Breast epithelium (tissue), 4 donors: ENCODE data around the gene MNT. TPM values are rescaled to one million over a fixed set of nuclear protein-coding genes. Genes with fewer than 3 reads are reported as not detected.

ENCODE experiments used
- DNase-seq, 2 donors: peaks; one replicate each; pipeline ENCODE4 v3.0.0-alpha.2; 2019; ENCODE audit warnings: low spot score in 2 of 2
- H3K27ac ChIP-seq, 2 donors: fragments of 200-600 bp; sonication (generic) in 1 of 2; one replicate each; pipeline ENCODE4 v1.5.1; 2016 to 2019; ENCODE audit warnings: mild to moderate bottlenecking in 1 of 2
- H3K27me3 ChIP-seq, 2 donors: fragments of 200-600 bp; sonication (generic) in 1 of 2; one replicate each; pipeline versions ENCODE4 v1.5.1 to v1.6.0; 2017 to 2019; ENCODE audit warnings: control low read depth in 1 of 2, mild to moderate bottlenecking in 1 of 2
- H3K36me3 ChIP-seq: fragments of 200-600 bp; one replicate; pipeline ENCODE4 v1.5.1; 2019
- H3K4me1 ChIP-seq, 2 donors: fragments of 200-600 bp; sonication (generic); one replicate each; pipeline ENCODE4 v1.5.1; 2016 to 2019; ENCODE audit warnings: control low read depth in 1 of 2
- H3K4me3 ChIP-seq, 3 donors: fragments of 200-600 bp; sonication (generic); 1 replicate in 2 of 3; 2 replicates in 1 of 3; pipeline ENCODE4 v1.5.1; 2016 to 2019; ENCODE audit warnings: mild to moderate bottlenecking in 3 of 3, moderate library complexity in 2 of 3
- H3K9me3 ChIP-seq, 2 donors: fragments of 200-600 bp; sonication (generic) in 1 of 2; one replicate each; pipeline ENCODE4 v1.5.1; 2016 to 2019; ENCODE audit warnings: control low read depth in 1 of 2
- POLR2A ChIP-seq: fragments of 450-650 bp; IDR thresholded peaks from one replicate; pipeline ENCODE4 v1.6.1; 2016; ENCODE audit warnings: antibody characterized with exemption, mild to moderate bottlenecking, moderate library complexity
- POLR2AphosphoS5 ChIP-seq, 3 donors: sonication (generic); formaldehyde crosslinking; IDR thresholded peaks; one replicate each; pipeline ENCODE4 v1.6.1; 2017; ENCODE audit warnings: antibody characterized with exemption in 3 of 3
- intact Hi-C: fragments of 100-400 bp; cut with DNase I; formaldehyde crosslinking; loops from one replicate; pipeline ENCODE4 v1.15.1; 2023; ENCODE audit warnings: low total_unique reads
- total RNA-seq, 3 donors: library from RNA; depleted of rRNA; stranded (reverse); fragments of >200 nt; gene quantifications; one replicate each; pipeline ENCODE4 v1.1.0, GENCODE V29; 2016
- TF ChIP-seq, protein P1 (sequence below), 3 donors: fragments of 450-650 bp; IDR thresholded peaks; one replicate each; pipeline ENCODE4 v1.5.1; 2016 to 2017; ENCODE audit warnings: antibody characterized with exemption in 3 of 3, mild to moderate bottlenecking in 3 of 3, moderate library complexity in 3 of 3

Gene MNT
- total RNA-seq, 3 donors from 2014 or later = 7.7 to 10.2 (median 8.8) TPM

DNA sequence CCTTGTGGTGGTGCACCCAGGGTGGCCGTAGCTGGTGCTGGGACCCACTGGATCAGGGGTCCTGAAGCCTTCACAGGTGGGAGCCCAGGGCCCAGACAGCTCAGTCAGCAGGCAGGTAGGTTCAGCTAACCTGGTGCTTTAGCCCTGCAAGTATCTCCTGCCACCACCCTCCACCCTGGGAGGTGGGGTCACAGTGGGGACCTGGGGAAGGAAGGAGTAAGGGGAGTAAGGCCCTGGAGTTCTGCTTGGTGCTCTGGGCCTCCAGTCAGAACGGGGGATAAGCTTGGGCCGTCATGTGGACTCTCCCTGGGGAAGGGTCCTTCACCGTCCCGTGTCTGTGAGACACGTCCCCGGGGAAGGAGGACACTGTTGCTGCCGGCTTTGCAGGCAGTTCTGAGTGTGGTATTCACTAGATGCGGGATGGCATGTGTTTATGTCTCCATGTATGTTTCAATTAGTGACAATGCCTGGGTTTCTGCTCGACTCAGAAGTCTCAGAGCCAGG, 42.9 kb downstream of the MNT start:
- Histone ChIP-seq H3K27me3 (no peaks in the 10 kb centered on the region), H3K4me1 (no peaks in the 10 kb centered on the region), H3K36me3 (no peaks in the 10 kb centered on the region), H3K4me3 (no peak overlapping the region), H3K9me3 (no peaks in the 10 kb centered on the region), H3K27ac (no peak overlapping the region)
- no peak for DNase-seq
- intact Hi-C loops = no loop called here
- TF ChIP-seq POLR2AphosphoS5 (IDR thresholded peaks at IDR 0.05) = no peak
- TF ChIP-seq, protein P1, sequence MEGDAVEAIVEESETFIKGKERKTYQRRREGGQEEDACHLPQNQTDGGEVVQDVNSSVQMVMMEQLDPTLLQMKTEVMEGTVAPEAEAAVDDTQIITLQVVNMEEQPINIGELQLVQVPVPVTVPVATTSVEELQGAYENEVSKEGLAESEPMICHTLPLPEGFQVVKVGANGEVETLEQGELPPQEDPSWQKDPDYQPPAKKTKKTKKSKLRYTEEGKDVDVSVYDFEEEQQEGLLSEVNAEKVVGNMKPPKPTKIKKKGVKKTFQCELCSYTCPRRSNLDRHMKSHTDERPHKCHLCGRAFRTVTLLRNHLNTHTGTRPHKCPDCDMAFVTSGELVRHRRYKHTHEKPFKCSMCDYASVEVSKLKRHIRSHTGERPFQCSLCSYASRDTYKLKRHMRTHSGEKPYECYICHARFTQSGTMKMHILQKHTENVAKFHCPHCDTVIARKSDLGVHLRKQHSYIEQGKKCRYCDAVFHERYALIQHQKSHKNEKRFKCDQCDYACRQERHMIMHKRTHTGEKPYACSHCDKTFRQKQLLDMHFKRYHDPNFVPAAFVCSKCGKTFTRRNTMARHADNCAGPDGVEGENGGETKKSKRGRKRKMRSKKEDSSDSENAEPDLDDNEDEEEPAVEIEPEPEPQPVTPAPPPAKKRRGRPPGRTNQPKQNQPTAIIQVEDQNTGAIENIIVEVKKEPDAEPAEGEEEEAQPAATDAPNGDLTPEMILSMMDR (IDR thresholded peaks at IDR 0.05) = no peak
- TF ChIP-seq POLR2A = no peak

DNA sequence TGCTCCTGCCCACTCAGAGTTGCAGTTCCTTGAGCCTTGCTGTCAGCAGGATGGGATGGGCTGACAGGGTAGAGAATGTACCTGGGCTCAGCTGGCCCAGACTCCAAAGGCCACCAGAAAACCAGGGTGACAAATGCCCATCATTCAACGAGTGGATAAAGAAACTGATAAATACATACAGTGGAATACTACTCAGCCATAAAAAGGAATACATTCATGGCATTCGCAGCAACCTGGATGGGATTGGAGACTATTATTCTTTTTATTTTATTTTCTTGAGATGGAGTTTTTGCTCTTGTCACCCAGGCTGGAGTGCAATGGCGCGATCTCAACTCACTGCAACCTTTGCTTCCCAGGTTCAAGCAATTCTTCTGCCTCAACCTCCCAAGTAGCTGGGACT, 43.6 kb downstream of the MNT start:
- no peak overlapping the region for H3K4me3 ChIP-seq
- H3K9me3 ChIP-seq = no peaks in the 10 kb centered on the region
- no peaks in the 10 kb centered on the region for H3K4me1 ChIP-seq
- intact Hi-C loops = no loop called here
- TF ChIP-seq, protein P1 (IDR thresholded peaks at IDR 0.05) = no peak
- TF ChIP-seq POLR2A (no peak), POLR2AphosphoS5 (IDR thresholded peaks at IDR 0.05) (no peak)
- no peak for DNase-seq
- no peaks in the 10 kb centered on the region for H3K36me3 ChIP-seq
- H3K27me3 ChIP-seq = no peaks in the 10 kb centered on the region
- no peak overlapping the region for H3K27ac ChIP-seq

DNA sequence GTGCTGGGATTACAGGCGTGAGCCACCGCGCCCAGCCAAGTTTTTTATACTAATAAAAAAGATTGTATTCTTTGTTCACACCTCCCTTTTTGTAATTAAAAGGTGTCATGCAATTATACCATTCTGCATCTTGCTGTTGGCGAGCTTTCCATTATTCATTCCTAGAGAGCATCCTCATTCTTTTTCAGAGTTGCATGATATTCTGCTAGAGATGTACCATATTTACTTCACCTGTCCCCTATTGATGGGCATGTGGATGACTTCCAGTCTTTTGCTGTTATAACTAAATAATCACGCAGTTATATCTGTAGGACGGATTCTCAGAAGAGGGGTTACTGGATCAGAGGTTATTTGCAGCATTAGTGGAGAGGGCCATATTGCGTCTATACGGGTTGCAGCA, 46.5 kb downstream of the MNT start:
- no peak for DNase-seq
- Histone ChIP-seq H3K4me3 (no peak overlapping the region), H3K27ac (no peak overlapping the region), H3K4me1 (no peaks in the 10 kb centered on the region), H3K36me3 (no peaks in the 10 kb centered on the region), H3K9me3 (no peaks in the 10 kb centered on the region), H3K27me3 (no peaks in the 10 kb centered on the region)
- no peak for TF ChIP-seq POLR2A
- TF ChIP-seq, protein P1 (IDR thresholded peaks at IDR 0.05) = no peak
- no peak for TF ChIP-seq POLR2AphosphoS5 (IDR thresholded peaks at IDR 0.05)
- intact Hi-C loops = no loop called here

DNA sequence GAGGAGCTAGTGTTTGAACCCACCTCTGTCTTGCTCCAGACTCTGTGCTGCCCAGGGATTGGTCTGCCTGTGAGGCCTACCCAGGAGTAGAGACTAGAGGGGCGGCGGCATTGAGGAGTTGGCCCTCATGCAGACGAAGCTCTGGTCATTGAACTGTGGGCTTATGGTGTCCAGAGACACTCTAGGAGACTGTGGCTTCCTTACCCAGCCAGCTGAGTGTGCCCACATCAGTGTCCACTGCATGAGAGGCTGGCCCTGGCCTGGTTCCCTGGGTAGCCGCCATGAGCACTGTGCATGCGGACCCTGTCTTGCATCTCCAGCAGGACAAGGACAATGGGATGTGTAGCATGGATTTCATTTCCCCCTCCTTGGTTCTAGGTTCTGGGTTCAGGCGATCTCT, 49.6 kb downstream of the MNT start:
- no peaks in the 10 kb centered on the region for H3K4me1 ChIP-seq
- TF ChIP-seq, protein P1 (IDR thresholded peaks at IDR 0.05) = no peak
- TF ChIP-seq POLR2AphosphoS5 (IDR thresholded peaks at IDR 0.05) = no peak
- TF ChIP-seq POLR2A = no peak
- H3K9me3 ChIP-seq = no peaks in the 10 kb centered on the region
- no peak overlapping the region for H3K4me3 ChIP-seq
- intact Hi-C loops = no loop called here
- no peaks in the 10 kb centered on the region for H3K36me3 ChIP-seq
- no peaks in the 10 kb centered on the region for H3K27me3 ChIP-seq
- DNase-seq = peak in 1 of 2 donors; percentile 50
- H3K27ac ChIP-seq = no peak overlapping the region

DNA sequence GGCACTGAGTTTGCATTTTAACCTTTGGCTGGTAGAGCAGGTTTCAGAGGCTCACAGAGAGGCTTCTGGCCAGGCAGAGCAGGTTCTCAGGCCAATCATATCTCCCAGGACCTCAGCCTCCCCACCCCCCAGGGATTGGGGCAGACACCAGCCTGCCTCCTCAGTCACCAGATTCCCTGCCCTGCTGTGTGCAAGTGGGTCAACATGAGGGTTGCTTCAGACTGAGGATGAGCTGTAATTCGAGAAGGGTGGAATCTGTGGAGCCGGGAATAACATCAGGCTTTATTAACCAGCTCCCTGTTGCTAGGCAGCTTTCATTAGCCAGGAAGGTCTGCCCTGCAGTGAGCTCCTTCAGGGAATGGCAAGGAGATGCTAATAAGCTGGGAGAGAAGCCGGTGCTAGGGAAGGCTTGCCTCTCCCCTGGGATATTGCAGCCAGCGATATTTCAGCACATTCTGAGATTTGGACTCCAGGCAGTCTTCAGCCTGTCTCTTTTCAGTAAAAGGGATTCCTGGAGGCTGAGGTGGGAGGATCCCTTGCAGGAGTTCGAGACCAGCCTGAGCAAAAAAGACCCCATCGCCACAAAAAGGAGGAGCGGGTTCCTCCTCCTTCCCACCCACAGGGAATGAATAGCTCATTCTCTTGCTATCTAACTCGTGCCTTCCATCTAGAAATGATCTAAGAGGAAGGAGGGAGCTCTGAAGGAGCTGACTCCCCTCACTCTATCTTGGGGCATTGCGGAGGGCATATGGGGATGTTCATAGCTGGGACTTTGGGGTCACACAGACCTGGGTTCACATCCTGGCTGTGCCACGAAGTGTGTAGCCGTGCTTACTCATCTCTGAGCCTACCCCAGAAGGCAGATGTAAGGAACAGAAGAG, 52.8 kb downstream of the MNT start:
- no peaks in the 10 kb centered on the region for H3K9me3 ChIP-seq
- DNase-seq = peak; percentile 83 to 85
- H3K36me3 ChIP-seq = no peaks in the 10 kb centered on the region
- TF ChIP-seq POLR2AphosphoS5 (IDR thresholded peaks at IDR 0.05) = peak in 2 of 3 donors; percentile 16 to 25
- TF ChIP-seq, protein P1 (IDR thresholded peaks at IDR 0.05) = no peak
- peak overlapping the region; percentile 77 to 79 for H3K27ac ChIP-seq
- H3K4me3 ChIP-seq = no peak overlapping the region
- no peaks in the 10 kb centered on the region for H3K27me3 ChIP-seq
- no peaks in the 10 kb centered on the region for H3K4me1 ChIP-seq
- intact Hi-C loops = no loop called here
